Panc1 (cell line): ENCODE data around the gene ARHGAP6.
"Not testable (repeated sequence)": the region's sequence is repeated elsewhere in the genome, so short reads cannot be mapped to it uniquely, and the experiment has no call there.

Experiments
- POLR2AphosphoS5 ChIP-seq: IDR thresholded peaks from 2 replicates; pipeline ENCODE4 v1.6.1; 2012; ENCODE audit warnings: mild to moderate bottlenecking, low read depth, low read length, moderate library complexity
- TF ChIP-seq, protein P1 (sequence below): fragments of 450-650 bp; IDR thresholded peaks from 2 replicates; pipeline ENCODE4 v1.5.1; 2017; ENCODE audit warnings: mild to moderate bottlenecking

DNA sequence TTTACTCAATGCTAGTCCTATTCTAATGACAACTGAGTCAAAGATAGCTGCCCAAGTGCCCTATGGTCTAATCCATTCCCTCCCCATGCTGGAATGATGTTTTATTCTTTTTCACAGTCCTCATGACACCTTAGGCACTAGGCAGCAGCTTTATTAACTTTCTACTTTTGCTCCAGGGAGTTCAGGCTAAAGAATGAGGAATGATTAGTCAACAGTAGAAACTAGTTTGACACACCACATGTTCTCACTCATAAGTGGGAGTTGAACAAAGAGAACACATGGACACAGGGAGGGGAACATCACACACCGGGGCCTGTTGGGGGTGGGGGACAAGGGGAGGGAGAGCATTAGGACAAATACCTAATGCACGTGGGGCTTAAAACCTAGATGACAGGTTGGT, 309.8 kb downstream of the ARHGAP6 start:
- TF ChIP-seq, protein P1, sequence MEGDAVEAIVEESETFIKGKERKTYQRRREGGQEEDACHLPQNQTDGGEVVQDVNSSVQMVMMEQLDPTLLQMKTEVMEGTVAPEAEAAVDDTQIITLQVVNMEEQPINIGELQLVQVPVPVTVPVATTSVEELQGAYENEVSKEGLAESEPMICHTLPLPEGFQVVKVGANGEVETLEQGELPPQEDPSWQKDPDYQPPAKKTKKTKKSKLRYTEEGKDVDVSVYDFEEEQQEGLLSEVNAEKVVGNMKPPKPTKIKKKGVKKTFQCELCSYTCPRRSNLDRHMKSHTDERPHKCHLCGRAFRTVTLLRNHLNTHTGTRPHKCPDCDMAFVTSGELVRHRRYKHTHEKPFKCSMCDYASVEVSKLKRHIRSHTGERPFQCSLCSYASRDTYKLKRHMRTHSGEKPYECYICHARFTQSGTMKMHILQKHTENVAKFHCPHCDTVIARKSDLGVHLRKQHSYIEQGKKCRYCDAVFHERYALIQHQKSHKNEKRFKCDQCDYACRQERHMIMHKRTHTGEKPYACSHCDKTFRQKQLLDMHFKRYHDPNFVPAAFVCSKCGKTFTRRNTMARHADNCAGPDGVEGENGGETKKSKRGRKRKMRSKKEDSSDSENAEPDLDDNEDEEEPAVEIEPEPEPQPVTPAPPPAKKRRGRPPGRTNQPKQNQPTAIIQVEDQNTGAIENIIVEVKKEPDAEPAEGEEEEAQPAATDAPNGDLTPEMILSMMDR: not testable (repeated sequence)
- not testable (repeated sequence) for TF ChIP-seq POLR2AphosphoS5
